ENCODE data around the gene TYK2.

Gene TYK2

GRCh38 chr19:10305139-10305806 lies 75.1 kb downstream of the TYK2 start:
- no peak for FAIRE-seq
